NCI-H82 treated with DMSO at 0.1 percent for 48 hours (cell line): Measurements from ENCODE around the gene TPP1.

ENCODE experiments used
- DNase-seq: peaks from one replicate; lab custom pipeline; 2025; ENCODE audit not compliant: unreplicated experiment; lab: John Stamatoyannopoulos, UW

TPP1 gene

DNA sequence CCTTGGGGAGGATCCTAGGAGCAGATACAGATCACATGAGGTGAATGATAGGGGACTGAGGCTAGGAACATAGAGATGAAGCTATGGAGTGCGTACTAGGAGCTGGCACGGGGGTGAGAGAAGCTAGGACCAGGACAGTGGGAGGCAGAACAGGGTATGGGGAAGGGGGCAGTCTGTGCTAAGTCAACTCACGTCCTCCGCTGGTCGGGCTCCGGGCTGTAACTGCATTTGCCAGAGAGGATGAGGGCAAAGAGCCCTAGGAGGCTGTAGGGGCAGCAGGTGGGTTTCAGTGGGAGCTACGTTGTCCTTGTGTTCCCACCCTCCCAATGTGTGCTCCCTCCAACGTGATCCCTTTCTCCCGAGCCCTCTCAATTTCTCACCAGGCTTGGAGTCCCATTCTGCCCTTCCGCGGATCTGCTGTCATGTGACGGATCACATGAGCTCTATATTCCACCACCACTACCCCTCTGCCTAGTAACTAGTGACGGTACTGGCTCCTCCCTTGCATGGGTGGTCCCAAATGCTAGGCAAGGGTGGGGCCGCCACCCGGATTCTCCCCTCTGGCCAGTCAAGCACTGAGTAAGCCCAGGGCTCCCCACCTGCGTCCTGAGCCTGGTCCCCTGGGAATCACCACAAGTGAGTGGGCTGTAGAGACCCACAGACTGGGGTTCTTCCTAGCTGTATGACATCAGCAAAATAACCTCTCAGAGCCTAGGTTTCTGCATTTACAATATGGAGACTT lies at the start of gene TPP1:
Gene TPP1, minus strand, starts transcription at position 419 of the 742 bp plus-strand sequence. Its CDS starts 22 bp downstream, at position 397.
- peak; percentile 83 for DNase-seq

DNA sequence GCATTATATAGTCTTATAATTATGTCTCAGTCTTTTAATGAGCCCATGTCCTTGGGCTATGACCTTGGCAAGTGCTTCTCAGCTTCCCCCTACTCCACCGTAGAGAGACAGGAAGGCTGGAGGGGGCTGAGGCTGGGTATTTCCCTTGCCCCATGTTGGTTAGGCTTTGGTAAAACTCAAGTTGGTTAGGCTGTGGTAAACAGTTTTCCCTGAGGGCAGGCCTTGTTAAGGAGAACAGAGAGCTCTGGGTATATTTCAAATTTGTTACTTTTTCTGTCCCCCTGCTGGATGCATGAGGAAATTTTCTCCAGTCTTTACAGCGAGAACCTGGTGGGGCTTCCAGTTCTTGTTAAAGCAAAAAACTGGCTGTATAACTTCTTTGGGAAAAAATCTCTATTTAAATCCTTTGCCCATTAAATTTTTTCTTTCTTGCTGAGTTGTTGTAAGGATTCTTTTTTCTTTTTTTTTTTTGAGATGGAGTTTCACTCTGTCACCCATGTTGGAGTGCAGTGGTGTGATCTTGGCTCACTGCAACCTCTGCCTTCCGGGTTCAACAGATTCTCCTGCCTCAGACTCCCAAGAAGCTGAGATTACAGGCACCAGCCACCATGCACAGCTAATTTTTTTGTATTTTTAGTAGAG lies 48.6 kb upstream of the TPP1 start:
- no peak for DNase-seq

DNA sequence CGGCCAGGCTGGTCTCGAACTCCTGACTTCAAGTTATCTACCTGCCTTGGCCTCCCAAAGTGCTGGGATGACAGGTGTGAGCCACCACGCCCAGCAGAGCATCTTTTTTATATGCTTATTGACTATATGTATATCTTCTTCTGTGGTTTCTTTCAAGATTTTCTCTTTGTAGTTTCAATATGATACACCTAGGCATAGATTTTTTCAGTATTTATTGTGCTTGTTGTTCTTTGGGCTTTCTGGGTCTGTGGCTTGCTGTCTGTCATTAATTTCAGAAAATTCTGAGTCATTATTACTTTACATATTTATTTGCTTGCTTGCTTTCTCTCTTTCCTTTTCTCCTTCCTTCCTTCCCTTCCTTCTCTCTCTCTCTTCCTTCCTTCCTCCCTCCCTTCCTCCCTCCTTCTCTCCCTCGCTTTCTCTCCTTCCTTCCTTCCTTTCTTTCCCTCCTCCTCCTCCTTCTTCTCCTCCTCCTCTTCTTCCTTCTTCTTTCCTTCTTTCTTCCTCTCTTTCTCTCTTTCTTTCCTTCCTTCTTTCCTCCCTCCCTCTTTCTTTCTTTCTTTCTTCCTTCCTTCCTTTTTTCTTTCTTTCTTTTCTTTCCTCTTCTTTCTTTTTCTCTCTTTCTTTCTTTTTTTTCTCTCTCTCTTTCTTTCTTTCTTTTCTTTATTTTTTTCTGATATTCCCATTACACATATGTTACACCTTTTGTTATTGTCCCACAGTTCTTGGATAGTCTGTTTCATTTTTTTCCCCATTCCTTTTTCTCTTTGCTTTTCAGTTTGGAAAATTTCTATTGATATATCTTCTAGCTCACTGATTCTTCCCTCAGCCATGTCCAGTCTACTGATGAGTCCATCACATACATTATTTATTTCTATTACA lies 47.3 kb upstream of the TPP1 start:
- no peak for DNase-seq

DNA sequence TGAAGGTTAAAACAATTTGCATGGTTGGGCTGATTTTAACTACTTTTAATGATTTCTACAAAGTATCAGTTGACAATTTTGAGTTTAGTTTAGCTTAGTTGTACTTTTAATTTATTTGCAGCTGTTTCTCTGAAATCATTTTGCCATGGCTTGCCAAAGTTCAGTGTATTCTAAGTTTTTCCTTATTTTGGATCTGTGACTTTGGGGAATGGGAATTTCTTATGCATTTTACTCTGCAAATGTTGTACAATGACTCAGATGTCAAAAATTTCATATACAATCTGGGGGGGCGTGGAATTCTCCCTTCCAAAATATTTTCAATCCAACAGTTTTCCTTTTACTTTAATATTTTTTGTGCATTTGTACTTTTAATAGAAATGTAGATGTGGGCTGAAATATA lies 45.3 kb upstream of the TPP1 start:
- no peak for DNase-seq

DNA sequence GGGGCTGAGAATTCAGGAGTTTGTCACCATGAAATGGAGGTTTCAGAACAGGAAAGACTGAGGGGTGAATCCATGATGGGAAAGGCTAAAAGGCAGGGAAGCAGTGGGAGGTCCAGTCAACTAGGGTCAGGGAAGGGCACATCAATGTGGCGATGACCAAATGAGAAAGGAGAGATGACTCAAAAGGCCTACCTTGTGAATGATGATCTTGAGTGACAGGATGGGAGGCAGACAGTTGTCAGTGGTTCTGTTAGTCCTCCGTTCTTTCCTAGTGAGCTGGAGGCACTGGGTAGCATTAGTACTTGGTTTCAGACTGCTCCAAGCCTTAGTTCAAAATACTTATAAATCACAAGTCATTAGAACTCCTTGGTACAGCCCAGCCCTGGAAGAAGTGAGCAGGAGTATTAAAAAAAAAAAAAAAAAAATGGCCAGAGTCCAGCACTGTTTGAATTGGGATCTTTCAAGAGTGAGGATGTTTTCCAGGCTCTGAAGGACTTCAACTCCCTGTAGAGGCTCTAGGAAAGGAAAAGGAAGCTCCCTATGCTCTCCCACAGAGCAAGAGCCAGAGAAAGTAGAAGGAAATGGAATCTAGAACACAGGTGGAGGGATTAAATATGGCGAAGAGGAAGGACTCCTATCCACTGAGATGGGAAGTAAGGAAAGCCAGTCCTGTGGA lies 44.7 kb upstream of the TPP1 start:
- no peak for DNase-seq

DNA sequence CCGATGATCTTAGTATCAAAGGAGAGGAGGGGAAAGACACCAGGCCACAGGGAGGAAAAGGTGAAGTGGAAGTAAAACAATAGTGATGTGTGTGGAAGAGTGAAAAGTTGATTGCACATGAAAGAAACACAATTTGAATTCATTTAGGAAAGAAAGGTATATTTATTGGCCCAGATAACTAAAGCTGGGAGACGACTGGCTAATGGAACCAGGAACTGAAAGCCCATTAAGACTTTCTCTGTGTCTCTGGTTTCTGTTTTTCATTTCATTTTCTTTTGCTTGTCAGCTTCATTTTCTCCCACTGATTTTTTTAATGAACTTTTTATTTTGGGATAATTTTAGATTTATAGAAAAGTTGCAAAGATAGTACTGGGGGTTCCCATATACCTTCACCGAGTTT lies 41.5 kb upstream of the TPP1 start:
- DNase-seq, result no peak

DNA sequence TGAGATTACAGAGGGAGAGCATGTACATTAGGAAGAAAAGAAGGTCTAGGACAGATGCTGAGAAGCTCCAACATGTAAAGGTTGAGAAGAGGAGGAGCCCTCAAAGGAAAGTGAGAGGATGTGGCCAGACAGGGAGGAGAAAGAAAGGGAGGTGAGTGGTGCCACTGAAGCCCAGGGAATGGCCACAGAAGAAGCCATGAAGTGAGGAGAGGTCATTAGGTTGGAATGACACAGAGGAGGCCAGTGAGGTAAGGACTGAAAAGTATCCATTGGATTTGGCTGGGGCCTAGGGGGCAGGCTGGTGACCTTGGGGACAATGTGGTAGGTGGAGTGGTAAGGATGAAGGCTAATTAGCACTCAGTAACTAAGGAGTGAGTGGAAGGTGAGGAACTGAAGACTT lies 39.4 kb upstream of the TPP1 start:
- DNase-seq, result peak; percentile 63

DNA sequence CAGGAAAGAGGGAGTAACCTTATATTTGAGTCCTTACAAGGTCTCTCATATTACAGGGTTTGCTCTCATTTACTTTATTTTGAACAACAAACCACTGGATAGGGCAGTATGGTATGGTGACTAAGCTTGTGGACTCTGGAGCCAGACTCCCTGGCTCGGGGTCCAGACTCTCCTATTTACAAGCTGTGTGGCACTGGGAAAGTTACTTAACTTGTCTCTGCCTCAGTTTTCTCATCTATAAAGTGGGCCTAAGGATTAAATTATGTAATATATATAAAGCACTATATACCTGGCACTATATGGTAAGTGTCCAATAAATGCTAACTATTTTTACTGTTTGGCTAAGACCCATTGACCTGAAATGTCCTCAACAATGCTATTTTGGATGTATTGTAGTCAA lies 38.1 kb upstream of the TPP1 start:
- DNase-seq, result no peak

DNA sequence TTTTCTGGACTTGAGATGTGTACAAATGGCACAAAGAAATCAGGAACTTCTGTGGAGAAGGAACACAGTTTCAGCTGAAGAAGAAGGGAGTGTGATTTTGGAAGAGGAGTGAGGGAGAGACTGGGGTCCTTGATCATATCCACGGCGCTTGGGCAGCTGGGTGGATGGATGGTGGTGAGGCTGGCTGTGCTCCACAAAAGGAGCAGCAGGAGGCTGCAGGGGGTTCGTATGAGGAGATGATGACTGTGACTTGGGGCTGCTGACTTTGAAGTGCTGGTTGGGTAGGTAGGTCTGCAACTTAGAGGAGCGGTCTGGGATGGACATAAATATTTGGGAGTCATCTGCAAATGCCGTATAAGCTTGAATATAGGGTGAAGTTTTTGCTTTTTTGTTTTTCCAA lies 37.7 kb upstream of the TPP1 start:
- DNase-seq, result no peak

DNA sequence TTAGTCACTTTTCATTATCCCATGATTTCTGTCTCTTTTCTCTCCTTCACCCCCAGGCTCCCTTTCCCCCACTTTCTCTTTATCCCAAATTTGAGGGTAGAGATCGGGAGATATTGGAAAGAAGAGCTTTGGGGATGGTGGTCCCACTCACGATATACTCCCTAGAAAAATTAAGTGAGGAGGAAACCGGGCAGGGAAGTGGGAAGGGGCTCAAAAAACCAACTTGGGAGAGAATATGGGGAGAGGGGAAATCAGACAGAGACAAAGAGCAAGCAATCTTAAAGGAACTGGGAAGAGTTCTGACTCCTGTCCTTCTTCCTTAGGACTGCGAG lies 37.3 kb upstream of the TPP1 start:
- DNase-seq, result no peak

DNA sequence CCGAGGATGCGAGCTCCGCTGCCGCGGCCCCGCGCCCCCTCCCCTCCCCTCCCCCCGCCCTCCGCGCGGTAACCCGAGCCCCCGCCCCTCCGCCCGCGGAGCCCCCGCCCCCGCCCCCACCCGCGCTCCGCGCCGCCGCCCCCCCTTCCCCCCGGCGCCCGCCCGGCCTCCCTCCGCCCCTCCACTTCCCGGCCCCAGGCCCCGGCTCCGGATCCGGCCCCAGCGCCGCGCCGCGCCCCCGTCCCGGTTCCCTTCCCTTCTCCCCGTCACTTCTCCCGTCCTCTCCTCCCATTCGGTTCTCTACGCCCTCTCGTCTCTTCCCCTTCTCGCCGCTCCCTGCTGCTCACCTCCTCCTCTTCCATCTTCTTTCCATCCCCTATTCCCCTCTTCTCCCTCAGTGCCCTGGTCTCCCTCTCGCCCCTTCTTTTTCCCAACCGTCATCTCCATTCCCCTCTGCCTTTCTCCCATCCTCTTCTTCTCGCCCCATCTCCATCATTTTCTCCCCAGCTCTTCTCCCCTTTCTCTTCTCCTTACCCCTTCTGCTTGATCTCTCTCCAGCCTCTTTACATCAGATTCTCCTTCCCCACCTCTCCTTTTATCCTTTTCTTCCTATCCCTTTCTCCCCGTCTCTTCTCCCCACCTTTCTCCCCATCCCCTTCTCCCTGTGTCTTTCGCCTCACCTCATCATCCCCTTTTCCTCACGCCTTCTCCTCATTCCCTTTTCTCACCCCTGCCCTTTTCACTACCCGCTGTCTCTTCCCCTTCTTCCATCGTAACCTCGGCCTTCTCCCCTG lies 36.8 kb upstream of the TPP1 start, which contains the start of gene DCHS1:
Gene DCHS1, minus strand, starts transcription at position 20 of the 794 bp plus-strand sequence. CDS start 14,196 bp downstream, outside the sequence.
- DNase-seq, result no peak

DNA sequence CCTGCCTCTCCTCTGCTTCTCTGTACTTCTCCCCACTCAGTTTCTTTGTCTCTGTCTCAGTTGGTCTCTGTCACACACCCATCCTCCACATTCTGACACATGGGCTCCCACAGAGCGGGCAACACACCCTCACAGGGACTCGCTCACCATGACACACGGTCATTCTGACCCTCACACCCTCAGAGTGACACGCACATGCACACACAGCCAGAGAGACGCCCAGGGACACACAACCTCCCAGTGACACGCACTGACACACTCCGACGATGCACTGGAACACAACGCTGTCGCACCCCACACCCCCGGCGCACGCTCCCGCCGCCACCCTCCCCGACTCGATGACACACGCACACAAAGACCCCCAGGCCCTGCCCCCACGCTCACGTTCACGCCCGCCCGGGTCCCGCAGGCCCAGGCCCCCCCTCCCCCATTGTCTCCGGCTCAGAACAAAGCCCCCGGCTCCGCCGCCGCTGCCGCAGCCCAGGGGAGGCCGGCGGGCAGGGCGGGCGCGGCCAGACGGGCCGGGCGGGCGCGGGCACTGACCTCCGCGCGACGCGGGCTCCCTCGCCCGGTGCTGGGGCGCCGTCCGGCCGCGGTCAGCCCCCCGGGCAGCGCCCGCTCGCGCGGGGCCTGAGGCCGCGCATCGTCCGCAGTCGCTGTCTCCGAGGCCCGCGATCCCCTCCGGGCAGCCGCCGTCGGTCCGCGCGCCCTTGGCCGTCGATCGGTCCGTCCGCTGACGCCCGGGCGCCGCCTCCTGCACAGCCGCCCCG lies 36.0 kb upstream of the TPP1 start:
- no peak for DNase-seq

DNA sequence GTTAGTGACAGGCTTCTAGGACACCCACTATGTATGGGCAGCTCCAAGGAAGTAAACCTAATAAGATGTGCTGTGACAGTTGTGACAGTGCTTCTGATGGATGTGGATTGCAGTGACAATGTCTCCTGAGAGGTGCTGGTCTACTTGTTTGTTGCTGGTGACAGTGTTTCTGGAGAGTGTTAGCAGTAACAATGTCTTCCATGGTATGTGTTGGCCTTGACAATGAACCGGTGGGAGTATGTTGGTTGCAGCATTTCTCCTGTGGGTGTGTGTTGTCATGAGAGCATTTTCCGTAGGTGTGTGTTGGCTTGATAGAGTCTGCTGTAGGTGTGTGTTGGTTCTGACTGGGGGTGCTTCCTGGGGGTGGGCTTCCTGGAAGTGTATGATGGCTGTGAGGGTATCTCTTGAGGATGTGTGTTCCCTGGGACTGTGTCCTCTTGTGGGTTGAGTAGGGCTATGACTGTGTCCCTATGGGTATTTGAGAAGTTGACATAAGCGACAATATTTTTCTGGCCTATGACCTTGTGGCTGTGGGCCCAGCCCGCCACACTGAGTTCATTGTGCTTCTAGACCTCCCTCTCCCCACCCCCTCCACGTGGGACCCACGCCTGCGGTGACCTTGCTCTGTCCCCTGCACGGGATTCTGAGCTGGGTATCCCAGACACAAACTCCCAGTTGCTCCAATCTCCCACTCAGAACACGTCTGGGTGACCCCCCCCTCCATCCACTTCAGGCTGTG lies 35.2 kb upstream of the TPP1 start:
- no peak for DNase-seq

DNA sequence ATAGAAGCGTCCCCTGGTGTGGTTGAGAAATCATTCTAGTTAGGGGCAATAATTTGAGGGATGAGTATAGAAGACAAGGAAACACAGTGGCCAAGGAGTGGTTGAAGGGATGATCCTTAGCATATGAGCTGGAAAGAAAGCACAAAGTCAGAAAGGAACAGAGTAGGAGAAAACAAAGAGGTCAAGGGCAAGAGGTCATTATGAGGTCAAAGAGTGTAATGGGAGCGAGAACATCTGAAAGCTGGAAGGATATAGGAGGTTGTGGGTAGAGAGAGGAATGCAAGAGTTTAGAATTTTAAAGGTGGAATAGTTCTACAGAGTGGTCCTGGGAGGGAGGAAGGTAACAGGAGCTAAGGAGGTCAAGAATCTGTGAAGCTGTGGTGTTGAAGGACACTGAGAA lies 34.4 kb upstream of the TPP1 start:
- DNase-seq, result no peak

DNA sequence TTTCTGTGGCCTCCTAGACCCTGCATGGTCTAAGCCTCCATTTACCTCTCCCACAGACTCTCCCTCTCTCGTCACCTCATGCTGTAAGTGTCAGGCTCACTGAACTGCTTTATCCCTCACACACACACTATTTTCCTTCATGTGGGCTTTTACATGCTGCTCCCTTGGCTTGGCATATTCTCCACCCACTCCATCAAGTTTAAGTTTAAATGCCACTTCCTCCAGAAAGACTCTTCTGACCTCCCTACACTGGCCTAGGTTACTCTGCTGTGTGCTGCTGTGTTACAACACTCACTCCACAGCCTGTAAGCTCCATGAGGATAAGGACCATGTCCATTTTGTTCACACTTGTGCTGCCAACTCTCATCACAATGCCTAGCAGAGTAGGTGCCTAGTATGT lies 33.9 kb upstream of the TPP1 start:
- no peak for DNase-seq

DNA sequence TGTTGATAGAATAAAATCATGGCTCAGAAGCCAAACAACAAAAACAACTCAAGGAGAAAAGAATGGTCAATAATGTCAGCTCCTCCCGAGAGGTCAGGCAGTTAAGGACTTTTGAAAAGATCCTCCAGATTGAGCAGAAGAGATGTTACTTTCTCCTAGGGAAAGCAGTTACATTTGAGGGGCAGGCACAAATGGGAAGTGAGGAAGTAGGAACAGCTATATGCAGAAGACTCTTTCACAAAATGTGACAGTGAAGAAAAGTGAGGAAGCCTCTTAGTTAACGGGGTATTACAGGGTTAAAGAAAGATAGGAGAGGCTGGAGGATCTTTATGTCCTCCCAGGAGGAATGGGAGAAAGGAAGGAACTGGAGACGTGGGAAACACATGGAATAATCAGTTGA lies 33.0 kb upstream of the TPP1 start:
- no peak for DNase-seq

DNA sequence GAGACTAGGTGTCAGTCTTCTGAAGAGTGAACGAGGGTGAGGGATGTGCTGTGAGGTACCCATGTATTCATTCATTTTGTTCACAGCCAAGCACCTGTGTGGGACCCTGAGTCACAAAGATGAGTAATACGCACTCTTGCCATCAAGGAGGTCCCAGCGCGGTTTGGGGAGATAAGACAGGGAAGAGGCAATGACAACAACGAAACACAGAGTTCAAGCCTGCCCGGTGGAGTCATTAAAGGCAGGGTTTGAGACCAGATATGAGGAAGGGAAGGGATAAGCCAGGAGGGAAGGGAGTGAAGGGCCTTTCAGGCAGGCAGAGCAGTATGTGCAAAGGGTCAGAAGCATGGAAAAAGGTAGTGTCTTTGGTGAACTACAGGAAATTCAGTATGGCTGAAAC lies 31.8 kb upstream of the TPP1 start:
- DNase-seq, result no peak

DNA sequence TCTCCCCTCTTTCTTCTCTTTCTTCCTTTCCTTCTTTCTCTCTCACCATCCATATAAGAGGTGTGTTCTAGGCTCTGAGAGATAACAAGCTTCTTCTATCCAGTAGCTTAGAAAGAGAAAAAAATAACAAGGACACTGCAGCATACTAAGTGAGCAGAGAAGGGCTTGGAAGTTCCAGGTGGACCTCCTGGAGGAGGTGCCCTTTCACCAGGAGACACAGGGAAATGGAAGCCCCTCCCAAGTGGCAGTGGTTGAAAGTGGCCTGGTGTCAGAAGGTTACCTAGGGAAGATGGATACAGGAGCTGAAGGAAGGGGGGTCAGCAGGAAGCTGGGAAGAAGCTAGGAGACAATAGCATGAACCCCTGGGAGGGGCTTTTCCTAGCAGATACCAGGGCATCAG lies 30.9 kb upstream of the TPP1 start:
- DNase-seq, result no peak

DNA sequence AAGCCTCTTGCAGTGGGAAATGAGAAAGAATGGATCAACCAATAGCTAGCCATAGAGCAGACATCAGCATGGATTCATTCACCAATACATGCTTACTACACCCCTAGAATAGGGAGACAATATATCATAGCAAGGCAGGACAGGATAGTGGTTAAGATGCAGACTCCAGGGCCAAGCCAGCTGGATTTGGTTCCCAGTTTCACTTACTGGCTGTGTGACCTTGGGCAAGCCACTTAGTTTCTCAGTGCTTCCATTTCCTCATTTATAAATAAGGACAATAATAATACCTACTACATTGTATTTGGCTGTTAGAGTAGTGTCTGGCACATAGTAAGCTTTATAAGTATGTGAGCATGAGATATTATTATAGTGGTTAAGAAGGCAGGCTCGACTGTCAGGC lies 29.3 kb upstream of the TPP1 start:
- no peak for DNase-seq
